Activated T-cell treated with anti-CD3 and anti-CD28 coated beads, Interleukin-2, amount 50 U/mL, for 24 hours (primary cell): ENCODE data around the gene AICDA.

Source experiments
- DNase-seq: peaks from one replicate; pipeline ENCODE4 v3.0.0-alpha.2; 2020
- H3K27ac Mint-ChIP-seq: 2 replicates; pipeline ENCODE4 v1.8.0; 2020; ENCODE audit warnings: mild to moderate bottlenecking, mixed read lengths
- H3K27me3 Mint-ChIP-seq: 2 replicates; pipeline ENCODE4 v1.8.0; 2020; ENCODE audit warnings: mixed read lengths
- H3K36me3 Mint-ChIP-seq: 2 replicates; pipeline ENCODE4 v1.8.0; 2020; ENCODE audit warnings: low read depth, mixed read lengths
- H3K4me1 Mint-ChIP-seq: 2 replicates; pipeline ENCODE4 v1.8.0; 2020; ENCODE audit warnings: low read depth, mixed read lengths
- H3K4me3 Mint-ChIP-seq: 2 replicates; pipeline ENCODE4 v1.8.0; 2020; ENCODE audit warnings: mild to moderate bottlenecking, moderate library complexity, mixed read lengths
- H3K9me3 Mint-ChIP-seq: 2 replicates; pipeline ENCODE4 v1.8.0; 2020; ENCODE audit warnings: mixed read lengths

AICDA gene

GRCh38 chr12:8554451-8555195, 58.0 kb downstream of the AICDA start:
- Mint-ChIP-seq H3K4me1 (peaks cover 3% of the 10 kb centered on the region), H3K4me3 (no peak overlapping the region), H3K36me3 (no peaks in the 10 kb centered on the region)

GRCh38 chr12:8553088-8553627, 59.5 kb downstream of the AICDA start:
- Mint-ChIP-seq H3K27me3 (peaks cover 2% of the 10 kb centered on the region), H3K9me3 (no peaks in the 10 kb centered on the region), H3K4me1 (peaks cover 3% of the 10 kb centered on the region), H3K27ac (no peak overlapping the region), H3K4me3 (no peak overlapping the region), H3K36me3 (no peaks in the 10 kb centered on the region)
- no peak for DNase-seq

More at GRCh38 chr12:8554451-8555195, 58.0 kb downstream of the AICDA start:
- Mint-ChIP-seq H3K27me3 (peaks cover 2% of the 10 kb centered on the region), H3K9me3 (no peaks in the 10 kb centered on the region), H3K27ac (no peak overlapping the region)
- no peak for DNase-seq
